Renal pelvis (tissue), 4 donors: ENCODE data around the gene MBP. TPM values are rescaled to one million over a fixed set of nuclear protein-coding genes. Genes with fewer than 3 reads are reported as not detected.

ENCODE experiments used
- DNase-seq: peaks from one replicate; pipeline ENCODE4 v3.0.0-alpha.2; 2013
- polyA plus RNA-seq, 3 donors: library from polyadenylated mRNA; unstranded; fragments of 120-200 nt; gene quantifications; one replicate each; pipeline ENCODE4 v1.2.1, GENCODE V29; 2013; ENCODE audit not compliant: insufficient read length in 3 of 3

The MBP gene
- polyA plus RNA-seq, 3 donors, result 18.5 to 20.4 (median 19.7) TPM

- DNase-seq, result no peak
These were observed 123.8 kb downstream of the MBP start for GRCh38 chr18:77008576-77009315.

GRCh38 chr18:77008006-77008405, 124.6 kb downstream of the MBP start:
- no peak for DNase-seq

DNA sequence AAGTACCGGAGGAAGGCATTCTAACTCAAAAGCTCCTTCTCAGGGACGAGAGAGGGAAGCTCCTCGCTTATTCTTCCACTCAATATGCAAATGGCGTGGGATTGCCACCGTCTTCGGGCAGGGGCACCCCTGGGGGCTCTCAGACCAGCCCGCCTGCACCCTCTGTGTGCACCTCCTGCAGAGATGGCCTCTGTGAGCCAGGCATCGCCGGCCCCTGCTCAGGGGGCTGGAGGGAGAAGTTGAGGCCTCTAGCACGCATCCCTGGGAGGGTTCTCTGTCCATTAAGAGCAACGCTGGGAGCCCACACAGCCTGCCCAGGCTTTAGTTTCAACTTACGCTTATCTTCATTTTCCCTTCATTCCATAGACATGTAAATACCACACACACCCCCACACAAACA, 125.3 kb downstream of the MBP start:
- no peak for DNase-seq

- DNase-seq, result no peak
These were observed 126.0 kb downstream of the MBP start for GRCh38 chr18:77006305-77007175.

DNA sequence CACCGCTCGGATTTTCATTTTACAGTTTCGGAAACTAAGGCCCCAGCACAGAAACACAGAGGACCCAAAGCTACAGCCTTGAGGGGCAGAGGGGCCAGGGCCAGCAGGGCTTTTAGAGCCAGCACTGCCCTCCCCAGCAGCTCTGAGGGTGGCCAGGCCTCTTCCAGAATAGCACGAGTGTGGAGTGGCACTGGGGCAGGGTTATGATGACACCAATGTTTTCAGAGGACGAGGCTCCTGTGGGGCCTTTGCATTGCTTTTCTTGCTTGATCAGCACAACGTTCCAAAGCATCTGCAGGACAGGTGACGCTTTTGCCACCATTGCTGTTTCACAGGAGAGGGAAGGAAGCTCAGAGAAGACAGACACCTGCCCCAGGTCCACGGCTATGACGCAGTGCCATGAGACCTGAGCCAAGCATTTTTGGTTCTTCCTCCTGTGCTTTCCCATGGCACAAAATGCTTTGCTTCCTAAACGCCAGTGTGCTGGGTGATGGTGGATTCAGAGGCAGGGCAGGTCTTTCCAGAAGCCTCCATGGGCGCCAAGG, 126.9 kb downstream of the MBP start:
- DNase-seq, result no peak

GRCh38 chr18:77004555-77005380, 127.8 kb downstream of the MBP start:
- DNase-seq, result no peak

DNA sequence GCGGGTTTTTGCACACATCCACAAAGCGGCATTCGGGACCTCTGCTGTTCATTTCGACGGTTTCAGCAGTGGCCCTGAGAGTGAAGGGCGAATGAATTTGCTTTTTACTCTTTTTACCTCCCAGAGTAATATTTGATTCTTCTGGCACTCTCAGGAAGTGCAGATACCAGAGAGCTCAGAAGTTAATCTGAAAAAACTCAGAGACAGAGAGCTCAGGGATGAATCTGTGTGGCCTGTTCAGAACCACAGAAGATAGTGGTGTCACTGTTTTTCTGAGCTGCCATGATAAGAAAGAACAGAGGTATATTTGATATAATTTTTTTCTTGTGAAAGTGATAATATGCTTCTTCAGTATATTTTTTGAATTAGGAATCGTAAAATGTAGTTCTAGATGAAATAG, 129.3 kb downstream of the MBP start:
- no peak for DNase-seq

GRCh38 chr18:77002496-77002895, 130.1 kb downstream of the MBP start:
- no peak for DNase-seq

DNA sequence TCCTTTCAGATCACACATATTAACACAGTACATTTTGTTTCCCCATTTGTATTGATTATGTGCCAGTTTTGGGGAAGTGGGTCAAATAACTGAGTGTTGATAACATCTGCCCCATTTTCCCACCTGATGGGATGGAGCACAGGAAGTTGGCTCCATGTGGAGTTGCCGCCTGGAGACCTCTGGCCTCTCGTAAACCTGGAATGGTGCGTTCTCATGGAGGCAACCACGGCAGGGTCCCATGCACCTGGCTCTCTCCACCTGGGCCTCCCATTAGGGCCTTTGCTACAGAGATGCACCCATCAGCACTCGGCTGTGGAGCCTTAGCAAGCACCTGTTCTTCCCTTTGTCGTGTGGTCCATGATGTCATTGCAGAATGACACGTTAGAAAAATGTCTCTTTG, 130.6 kb downstream of the MBP start:
- DNase-seq, result no peak

GRCh38 chr18:77001041-77001440, 131.5 kb downstream of the MBP start:
- DNase-seq, result no peak

GRCh38 chr18:77000527-77000926, 132.1 kb downstream of the MBP start:
- no peak for DNase-seq

DNA sequence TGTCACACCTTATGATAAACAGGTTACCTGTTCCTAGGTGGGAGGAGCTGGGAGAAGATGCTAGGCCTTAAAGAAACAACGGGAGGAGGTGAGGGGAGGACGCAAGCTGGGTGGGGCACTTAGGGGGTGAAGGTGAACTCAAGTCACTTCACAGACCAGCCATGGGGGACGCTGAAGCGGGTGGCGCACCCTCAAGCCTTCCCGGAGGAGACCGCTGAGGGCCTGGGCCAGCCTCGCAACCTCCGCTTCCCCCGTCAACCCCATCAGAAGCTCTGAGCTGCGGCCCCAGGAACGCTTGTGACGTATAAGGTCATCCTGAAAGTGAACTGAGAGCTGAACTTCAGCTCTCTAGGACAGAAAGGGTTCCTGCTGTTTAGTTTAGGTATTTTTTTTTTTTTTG, 133.5 kb downstream of the MBP start:
- no peak for DNase-seq

DNA sequence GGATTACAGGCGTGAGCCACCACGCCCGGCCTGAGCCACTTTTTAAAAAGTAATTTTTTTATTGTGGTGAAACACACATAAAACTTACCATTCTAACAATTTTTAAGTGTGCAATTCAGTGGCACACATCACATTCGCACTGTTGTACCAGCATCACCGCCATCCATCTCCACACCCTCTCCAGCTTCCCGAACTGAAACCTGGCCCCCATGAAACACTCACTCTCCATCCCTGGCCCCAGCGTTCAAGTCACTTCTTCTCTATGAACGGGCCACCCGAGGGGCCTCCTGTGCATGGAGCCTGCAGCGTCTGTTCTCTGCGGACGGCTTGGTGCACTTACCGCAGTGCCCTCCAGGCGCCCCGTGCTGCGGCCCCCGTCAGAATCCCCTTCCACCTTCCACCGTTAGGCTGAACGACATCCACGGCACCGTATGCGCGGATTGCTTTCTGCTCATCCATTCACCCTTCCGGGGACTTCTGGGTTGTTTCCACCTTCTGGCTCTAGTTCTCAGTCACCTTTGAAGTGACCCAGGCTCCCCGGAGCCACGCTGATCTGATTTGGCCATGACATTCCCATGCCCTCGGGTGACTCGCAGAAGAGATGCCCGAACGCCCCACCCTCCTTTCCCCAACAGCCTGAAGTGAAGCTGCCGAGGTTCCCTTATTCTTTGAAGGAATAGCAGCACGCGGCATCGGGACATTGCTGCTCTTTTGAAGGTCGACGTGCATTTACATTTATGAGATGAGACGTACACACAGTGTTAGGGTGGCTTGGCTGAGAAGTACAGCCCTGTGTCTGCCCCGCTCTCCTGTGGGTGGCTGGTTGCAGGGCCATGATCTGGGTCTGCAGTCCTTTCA, 134.4 kb downstream of the MBP start:
- DNase-seq, result no peak

GRCh38 chr18:76996429-76996828, 136.2 kb downstream of the MBP start:
- DNase-seq, result peak; percentile 56

DNA sequence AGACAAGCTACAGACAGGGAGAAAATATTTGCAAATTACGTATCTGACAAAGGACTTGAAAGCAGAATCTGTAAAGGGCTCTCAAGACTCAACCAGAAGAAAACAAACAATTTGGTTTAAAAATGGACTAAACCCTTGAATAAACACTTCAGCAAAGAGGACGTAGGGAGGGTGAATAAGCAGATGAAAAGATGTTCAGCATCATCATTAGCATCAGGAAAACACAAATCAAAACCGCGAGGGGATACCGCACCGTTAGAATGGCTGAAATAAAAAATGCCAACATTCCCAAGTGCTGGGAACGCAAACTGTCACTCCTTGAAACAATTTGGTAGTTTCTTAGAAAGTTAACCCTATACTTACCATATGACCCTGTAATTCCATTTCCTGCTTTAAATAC, 136.7 kb downstream of the MBP start:
- DNase-seq, result no peak

- DNase-seq, result no peak
These were observed 138.4 kb downstream of the MBP start for GRCh38 chr18:76994086-76994654.

GRCh38 chr18:76993573-76993972, 139.0 kb downstream of the MBP start:
- no peak for DNase-seq

DNA sequence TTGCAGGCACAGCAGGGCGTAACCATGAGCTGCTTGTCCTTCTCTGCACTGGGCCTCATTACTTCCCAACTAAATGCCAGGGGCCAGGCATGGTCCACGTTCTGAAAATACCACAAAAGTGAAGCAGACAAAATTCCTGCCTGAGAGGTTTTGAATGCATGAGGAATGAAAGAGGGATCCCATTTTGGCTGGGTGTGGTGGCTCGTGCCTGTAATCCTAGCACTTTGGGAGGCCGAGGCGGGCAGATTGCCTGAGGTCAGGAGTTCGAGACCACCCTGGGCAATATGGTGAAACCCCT, 139.5 kb downstream of the MBP start:
- DNase-seq, result no peak

GRCh38 chr18:76992226-76993084, 140.1 kb downstream of the MBP start:
- DNase-seq, result no peak
